Sigmoid colon (tissue), 4 donors: Measurements from ENCODE around the gene VWDE.

Experiments used
- CTCF ChIP-seq, 4 experiments: fragments of 450-650 bp in 3 of 4; fragments of 200-600 bp in 1 of 4; IDR thresholded peaks; one replicate each; pipeline ENCODE4 v1.5.1; 2016 to 2019; ENCODE audit warnings: antibody characterized with exemption in 4 of 4, mild to moderate bottlenecking in 3 of 4, moderate library complexity in 2 of 4
- EP300 ChIP-seq, 4 donors: sonication (generic); formaldehyde crosslinking; IDR thresholded peaks; one replicate each; pipeline ENCODE4 v1.6.1; 2017; ENCODE audit warnings: antibody characterized with exemption in 4 of 4
- POLR2A ChIP-seq, 2 donors: fragments of 450-650 bp; IDR thresholded peaks; one replicate each; pipeline ENCODE4 v1.6.1; 2016; ENCODE audit warnings: antibody characterized with exemption in 2 of 2, mild to moderate bottlenecking in 2 of 2, moderate library complexity in 2 of 2
- POLR2AphosphoS5 ChIP-seq, 4 donors: sonication (generic); formaldehyde crosslinking; IDR thresholded peaks; one replicate each; pipeline ENCODE4 v1.6.1; 2017; ENCODE audit warnings: antibody characterized with exemption in 4 of 4

- TF ChIP-seq CTCF (IDR thresholded peaks at IDR 0.05), result no peak
- TF ChIP-seq POLR2AphosphoS5 (IDR thresholded peaks at IDR 0.05), result no peak
- TF ChIP-seq POLR2A (IDR thresholded peaks at IDR 0.05), result no peak
- TF ChIP-seq EP300 (IDR thresholded peaks at IDR 0.05), result no peak
These were observed 11.6 kb downstream of the VWDE start for GRCh38 chr7:12391922-12392615.
